ENCODE results near the gene RAD18.

GRCh38 chr3:8984081-8984480, 20.8 kb upstream of the RAD18 start:
- TF ChIP-seq CTCF (IDR thresholded peaks at IDR 0.05) (no peak), ZFX (IDR thresholded peaks at IDR 0.05; ENCODE audit: borderline replicate concordance) (no peak)
